ENCODE results near the gene C19orf25.
A peak's percentile ranks its signal among the peaks of the same experiment; 100 is the strongest.

Gene C19orf25

GRCh38 chr19:1496714-1497577, 17.9 kb upstream of the C19orf25 start:
- peaks cover 24 to 25% of the 10 kb centered on the region in 2 donors for H3K4me1 ChIP-seq (ENCODE audit: control insufficient read depth in 1 of 2, insufficient read depth in 2 of 2, low read length in 2 of 2)
- H3K27me3 ChIP-seq (ENCODE audit: control insufficient read depth in 1 of 2, insufficient read depth in 2 of 2, low read length in 2 of 2), result peaks cover 0 to 3% of the 10 kb centered on the region in 2 donors
- H3K36me3 ChIP-seq (ENCODE audit: control insufficient read depth in 1 of 2, insufficient read depth in 2 of 2, low read length in 2 of 2), result peaks cover 0 to 4% of the 10 kb centered on the region in 2 donors
- H3K9ac ChIP-seq (ENCODE audit: low read depth in 1 of 2, low read length in 2 of 2), result no peak overlapping the region
- H3K4me3 ChIP-seq (ENCODE audit: low read depth in 1 of 2, low read length in 2 of 2), result no peak overlapping the region
- no peak overlapping the region for H3K27ac ChIP-seq (ENCODE audit: low read depth, low read length)
- no peaks in the 10 kb centered on the region for H3K9me3 ChIP-seq (ENCODE audit: control insufficient read depth in 1 of 2, low read length in 2 of 2)

GRCh38 chr19:1495799-1496713, 17.0 kb upstream of the C19orf25 start:
- H3K27me3 ChIP-seq (ENCODE audit: control insufficient read depth in 1 of 2, insufficient read depth in 2 of 2, low read length in 2 of 2), result peaks cover 0 to 3% of the 10 kb centered on the region in 2 donors
- H3K9me3 ChIP-seq (ENCODE audit: control insufficient read depth in 1 of 2, low read length in 2 of 2), result no peaks in the 10 kb centered on the region
- peaks cover 0 to 4% of the 10 kb centered on the region in 2 donors for H3K36me3 ChIP-seq (ENCODE audit: control insufficient read depth in 1 of 2, insufficient read depth in 2 of 2, low read length in 2 of 2)
- H3K9ac ChIP-seq (ENCODE audit: low read depth in 1 of 2, low read length in 2 of 2), result no peak overlapping the region
- H3K4me1 ChIP-seq (ENCODE audit: control insufficient read depth in 1 of 2, insufficient read depth in 2 of 2, low read length in 2 of 2), result peaks cover 24 to 29% of the 10 kb centered on the region in 2 donors
- H3K27ac ChIP-seq (ENCODE audit: low read depth, low read length), result no peak overlapping the region
- H3K4me3 ChIP-seq (ENCODE audit: low read depth in 1 of 2, low read length in 2 of 2), result no peak overlapping the region

DNA sequence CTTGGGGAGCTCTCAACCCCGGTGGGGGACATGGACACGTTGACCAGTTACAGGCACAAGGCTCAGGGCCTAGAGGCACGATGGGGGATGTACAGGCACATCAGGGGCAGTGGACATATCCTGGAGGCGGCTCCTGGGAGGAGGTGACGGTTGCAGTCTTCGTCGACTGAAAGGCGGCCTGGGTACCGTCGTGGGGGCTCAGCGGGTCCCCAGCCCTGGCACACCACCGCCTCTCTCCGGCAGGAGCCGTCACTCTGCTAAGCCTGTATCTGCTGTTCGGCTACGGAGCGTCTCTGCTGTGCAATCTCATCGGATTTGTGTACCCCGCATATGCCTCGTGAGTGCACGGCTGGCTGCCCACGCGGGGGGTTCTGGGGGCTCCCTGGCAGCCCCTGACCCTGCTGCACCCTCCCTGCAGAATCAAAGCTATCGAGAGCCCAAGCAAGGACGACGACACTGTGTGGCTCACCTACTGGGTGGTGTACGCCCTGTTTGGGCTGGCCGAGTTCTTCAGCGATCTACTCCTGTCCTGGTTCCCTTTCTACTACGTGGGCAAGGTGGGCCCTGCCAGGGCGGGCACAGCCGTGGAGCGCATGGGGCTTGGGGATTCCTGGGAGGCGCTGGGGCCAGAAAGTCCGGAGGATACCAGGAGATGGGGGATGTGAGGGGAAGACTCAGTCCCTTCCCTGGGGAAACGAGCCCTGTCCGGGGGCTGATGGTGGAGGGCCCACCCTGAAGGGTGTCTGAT, 16.2 kb upstream of the C19orf25 start:
- Histone ChIP-seq H3K9me3 (ENCODE audit: control insufficient read depth in 1 of 2, low read length in 2 of 2) (no peaks in the 10 kb centered on the region), H3K9ac (ENCODE audit: low read depth in 1 of 2, low read length in 2 of 2) (no peak overlapping the region), H3K4me1 (ENCODE audit: control insufficient read depth in 1 of 2, insufficient read depth in 2 of 2, low read length in 2 of 2) (peaks cover 24 to 29% of the 10 kb centered on the region in 2 donors), H3K27me3 (ENCODE audit: control insufficient read depth in 1 of 2, insufficient read depth in 2 of 2, low read length in 2 of 2) (peaks cover 0 to 3% of the 10 kb centered on the region in 2 donors), H3K36me3 (ENCODE audit: control insufficient read depth in 1 of 2, insufficient read depth in 2 of 2, low read length in 2 of 2) (peaks cover 0 to 4% of the 10 kb centered on the region in 2 donors), H3K27ac (ENCODE audit: low read depth, low read length) (no peak overlapping the region), H3K4me3 (ENCODE audit: low read depth in 1 of 2, low read length in 2 of 2) (no peak overlapping the region)

GRCh38 chr19:1494115-1494815, 15.2 kb upstream of the C19orf25 start:
- Histone ChIP-seq H3K27ac (ENCODE audit: low read depth, low read length) (peak overlapping the region; percentile 5), H3K4me3 (ENCODE audit: low read depth in 1 of 2, low read length in 2 of 2) (peak overlapping the region in 1 of 2 donors; percentile 16), H3K9me3 (ENCODE audit: control insufficient read depth in 1 of 2, low read length in 2 of 2) (no peaks in the 10 kb centered on the region), H3K36me3 (ENCODE audit: control insufficient read depth in 1 of 2, insufficient read depth in 2 of 2, low read length in 2 of 2) (peaks cover 0 to 4% of the 10 kb centered on the region in 2 donors), H3K27me3 (ENCODE audit: control insufficient read depth in 1 of 2, insufficient read depth in 2 of 2, low read length in 2 of 2) (peaks cover 0 to 3% of the 10 kb centered on the region in 2 donors), H3K9ac (ENCODE audit: low read depth in 1 of 2, low read length in 2 of 2) (peak overlapping the region in 1 of 2 donors; percentile 25), H3K4me1 (ENCODE audit: control insufficient read depth in 1 of 2, insufficient read depth in 2 of 2, low read length in 2 of 2) (peaks cover 29 to 37% of the 10 kb centered on the region in 2 donors)

DNA sequence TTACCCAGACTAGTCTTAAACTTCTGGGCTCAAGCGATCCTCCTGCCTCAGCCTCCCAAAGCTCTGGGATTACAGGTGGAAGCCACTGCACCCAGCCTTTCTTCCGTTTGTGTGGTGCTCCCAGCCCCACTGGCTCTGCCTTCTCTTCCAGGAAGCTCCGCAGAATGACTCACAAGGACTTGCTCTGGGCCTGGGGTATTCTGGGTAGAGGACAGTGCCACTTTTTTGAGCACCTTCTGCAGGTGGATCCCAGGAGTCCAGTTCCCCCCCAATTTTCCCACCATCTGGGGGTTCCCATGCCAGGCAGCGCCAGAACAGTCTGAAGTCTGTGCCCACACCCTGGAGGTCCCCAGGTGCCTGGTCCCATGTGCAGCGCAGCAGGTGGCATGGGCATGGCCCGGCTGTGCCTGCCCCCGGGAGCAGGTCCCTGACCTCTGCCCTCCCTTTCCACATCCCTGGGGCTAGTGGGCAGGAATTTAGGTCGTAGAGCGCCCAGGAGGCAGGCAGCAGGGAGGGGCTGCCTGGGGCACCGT, 13.5 kb upstream of the C19orf25 start:
- Histone ChIP-seq H3K9me3 (ENCODE audit: control insufficient read depth in 1 of 2, low read length in 2 of 2) (no peaks in the 10 kb centered on the region), H3K4me3 (ENCODE audit: low read depth in 1 of 2, low read length in 2 of 2) (peak overlapping the region; percentile 76 to 87), H3K27me3 (ENCODE audit: control insufficient read depth in 1 of 2, insufficient read depth in 2 of 2, low read length in 2 of 2) (peaks cover 0 to 3% of the 10 kb centered on the region in 2 donors), H3K36me3 (ENCODE audit: control insufficient read depth in 1 of 2, insufficient read depth in 2 of 2, low read length in 2 of 2) (peaks cover 0 to 4% of the 10 kb centered on the region in 2 donors), H3K4me1 (ENCODE audit: control insufficient read depth in 1 of 2, insufficient read depth in 2 of 2, low read length in 2 of 2) (peaks cover 29 to 37% of the 10 kb centered on the region in 2 donors), H3K9ac (ENCODE audit: low read depth in 1 of 2, low read length in 2 of 2) (peak overlapping the region; percentile 30 to 77), H3K27ac (ENCODE audit: low read depth, low read length) (peak overlapping the region; percentile 85)

DNA sequence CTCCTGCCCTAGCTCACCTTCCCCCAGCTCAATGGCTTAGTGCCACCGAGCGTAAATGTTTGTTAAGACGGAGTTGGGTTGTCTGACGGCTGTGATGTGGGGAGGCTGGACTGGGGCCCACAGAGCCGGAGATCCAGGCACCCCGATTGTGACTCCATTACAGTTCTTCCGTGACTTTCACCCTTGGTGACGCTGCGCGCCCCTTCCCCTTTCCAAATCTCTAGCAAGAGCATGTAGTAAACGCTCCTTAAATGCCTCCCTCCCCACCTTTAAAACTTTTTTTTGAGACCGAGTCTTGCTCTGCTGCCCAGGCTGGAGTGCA, 12.8 kb upstream of the C19orf25 start:
- peaks cover 0 to 3% of the 10 kb centered on the region in 2 donors for H3K27me3 ChIP-seq (ENCODE audit: control insufficient read depth in 1 of 2, insufficient read depth in 2 of 2, low read length in 2 of 2)
- no peaks in the 10 kb centered on the region for H3K9me3 ChIP-seq (ENCODE audit: control insufficient read depth in 1 of 2, low read length in 2 of 2)
- peak overlapping the region; percentile 46 for H3K27ac ChIP-seq (ENCODE audit: low read depth, low read length)
- peak overlapping the region; percentile 77 to 85 for H3K9ac ChIP-seq (ENCODE audit: low read depth in 1 of 2, low read length in 2 of 2)
- H3K4me3 ChIP-seq (ENCODE audit: low read depth in 1 of 2, low read length in 2 of 2), result peak overlapping the region; percentile 76 to 87
- peaks cover 0 to 4% of the 10 kb centered on the region in 2 donors for H3K36me3 ChIP-seq (ENCODE audit: control insufficient read depth in 1 of 2, insufficient read depth in 2 of 2, low read length in 2 of 2)
- H3K4me1 ChIP-seq (ENCODE audit: control insufficient read depth in 1 of 2, insufficient read depth in 2 of 2, low read length in 2 of 2), result peaks cover 29 to 37% of the 10 kb centered on the region in 2 donors

DNA sequence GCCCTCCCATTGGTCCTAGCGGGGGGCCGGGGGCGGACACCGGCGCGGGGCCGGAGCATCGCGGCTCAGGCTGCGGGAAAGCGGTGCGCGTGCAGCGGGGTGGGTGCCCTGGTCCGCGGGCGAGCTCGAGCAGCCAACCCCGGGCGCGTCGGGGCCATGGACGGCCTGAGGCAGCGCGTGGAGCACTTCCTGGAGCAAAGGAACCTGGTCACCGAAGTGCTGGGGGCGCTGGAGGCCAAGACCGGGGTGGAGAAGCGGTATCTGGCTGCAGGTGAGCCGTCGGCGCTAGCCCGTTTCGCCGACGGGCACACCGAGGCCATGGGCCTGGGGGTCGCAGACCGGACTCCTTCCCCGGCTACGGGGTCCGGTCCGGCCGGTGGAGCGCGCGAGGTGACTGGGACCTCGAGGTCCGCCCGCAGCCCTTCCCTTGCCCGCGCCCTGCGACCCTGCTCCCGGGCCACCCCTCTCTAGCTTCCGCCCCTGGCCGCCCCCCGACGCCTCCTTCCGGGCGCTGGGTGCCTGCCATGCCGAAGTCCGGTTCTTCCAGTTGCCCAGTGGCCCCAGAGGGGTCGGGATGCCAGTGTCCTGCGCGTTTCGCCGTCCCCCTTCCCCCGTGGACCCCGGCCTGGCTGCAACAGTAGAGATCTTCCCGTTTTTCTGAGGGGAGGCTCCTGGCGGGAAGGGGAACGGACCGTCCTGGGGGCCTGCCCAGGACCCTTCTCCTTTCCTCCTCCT, 12.3 kb upstream of the C19orf25 start, which contains the start of gene REEP6:
TSS of gene REEP6 (plus strand) at position 68 of the 735 bp plus-strand sequence. CDS start at position 157, 89 bp downstream.
- Histone ChIP-seq H3K9me3 (ENCODE audit: control insufficient read depth in 1 of 2, low read length in 2 of 2) (no peaks in the 10 kb centered on the region), H3K4me1 (ENCODE audit: control insufficient read depth in 1 of 2, insufficient read depth in 2 of 2, low read length in 2 of 2) (peaks cover 29 to 37% of the 10 kb centered on the region in 2 donors), H3K4me3 (ENCODE audit: low read depth in 1 of 2, low read length in 2 of 2) (peak within 1 kb of the TSS; percentile 76 to 87), H3K27me3 (ENCODE audit: control insufficient read depth in 1 of 2, insufficient read depth in 2 of 2, low read length in 2 of 2) (no peaks in the 10 kb centered on the region), H3K27ac (ENCODE audit: low read depth, low read length) (peak within 1 kb of the TSS; percentile 58), H3K9ac (ENCODE audit: low read depth in 1 of 2, low read length in 2 of 2) (peak within 1 kb of the TSS; percentile 77 to 85), H3K36me3 (ENCODE audit: control insufficient read depth in 1 of 2, insufficient read depth in 2 of 2, low read length in 2 of 2) (no peaks in the 10 kb centered on the region)

DNA sequence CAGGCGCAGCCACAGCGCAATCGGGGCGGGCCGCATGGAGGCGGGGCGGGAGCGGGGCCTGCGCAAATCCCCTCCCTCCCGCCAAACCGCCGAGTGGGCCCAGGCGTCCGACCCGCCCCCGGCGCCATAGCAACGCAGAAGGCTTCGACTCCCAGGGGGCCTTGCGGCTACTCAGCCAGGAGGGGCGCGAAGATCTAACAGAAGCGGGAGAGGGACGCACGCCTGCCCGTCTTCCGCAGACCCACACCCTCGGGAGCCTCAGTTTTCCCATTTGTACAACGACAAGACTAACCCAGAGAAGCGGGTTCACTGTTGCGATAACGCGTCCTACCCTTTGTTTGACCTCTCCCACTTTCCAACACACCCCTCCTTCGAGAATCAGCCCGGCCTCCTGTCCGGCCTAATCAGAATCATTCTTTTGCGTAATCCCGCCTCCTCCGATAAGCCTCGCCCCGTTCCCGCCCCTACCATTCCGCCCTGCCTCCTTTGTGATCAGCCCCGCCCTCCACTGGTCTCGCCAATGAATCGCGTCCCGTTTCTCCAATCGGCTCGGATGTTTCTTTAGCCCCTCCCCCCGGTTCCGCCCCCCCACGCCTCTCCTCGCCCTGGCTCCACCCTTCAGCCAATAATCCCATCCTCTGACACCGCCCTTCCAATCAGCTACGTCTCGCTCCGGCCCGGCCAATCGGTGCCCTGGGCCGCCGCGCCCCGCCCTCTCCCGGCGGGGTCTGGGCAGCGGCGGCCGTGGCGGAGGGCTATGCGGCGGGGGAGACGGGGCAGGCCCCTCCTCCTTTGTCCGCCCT, 11.5 kb upstream of the C19orf25 start, which contains the start of gene PCSK4:
TSS of gene PCSK4 (minus strand) at position 40 of the 803 bp plus-strand sequence. CDS start at position 36, 4 bp downstream.
- no peaks in the 10 kb centered on the region for H3K27me3 ChIP-seq (ENCODE audit: control insufficient read depth in 1 of 2, insufficient read depth in 2 of 2, low read length in 2 of 2)
- no peaks in the 10 kb centered on the region for H3K36me3 ChIP-seq (ENCODE audit: control insufficient read depth in 1 of 2, insufficient read depth in 2 of 2, low read length in 2 of 2)
- peak within 1 kb of the TSS; percentile 58 for H3K27ac ChIP-seq (ENCODE audit: low read depth, low read length)
- peak within 1 kb of the TSS; percentile 77 to 85 for H3K9ac ChIP-seq (ENCODE audit: low read depth in 1 of 2, low read length in 2 of 2)
- peak within 1 kb of the TSS; percentile 76 to 87 for H3K4me3 ChIP-seq (ENCODE audit: low read depth in 1 of 2, low read length in 2 of 2)
- no peaks in the 10 kb centered on the region for H3K9me3 ChIP-seq (ENCODE audit: control insufficient read depth in 1 of 2, low read length in 2 of 2)
- H3K4me1 ChIP-seq (ENCODE audit: control insufficient read depth in 1 of 2, insufficient read depth in 2 of 2, low read length in 2 of 2), result peaks cover 29 to 37% of the 10 kb centered on the region in 2 donors
